Uterus (tissue), 4 donors: ENCODE measurements around the gene SLC2A11. TPM values are rescaled to one million over a fixed set of nuclear protein-coding genes. Genes with fewer than 3 reads are reported as not detected.

Experiments
- DNase-seq, 2 donors: peaks; one replicate each; pipeline ENCODE4 v3.0.0-alpha.2; 2019 to 2020
- H3K27ac ChIP-seq, 2 donors: fragments of 200-600 bp; sonication (generic); 1 replicate in 1 of 2; 2 replicates in 1 of 2; pipeline ENCODE4 v1.5.1; 2016 to 2018
- H3K27me3 ChIP-seq, 2 donors: fragments of 200-600 bp; sonication (generic); one replicate each; pipeline ENCODE4 v1.5.1; 2018 to 2019; ENCODE audit warnings: control low read depth in 1 of 2
- H3K36me3 ChIP-seq, 2 donors: fragments of 200-600 bp; sonication (generic); one replicate each; pipeline ENCODE4 v1.5.1; 2019; ENCODE audit warnings: control low read depth in 1 of 2
- H3K4me1 ChIP-seq, 2 donors: fragments of 200-600 bp; sonication (generic); one replicate each; pipeline ENCODE4 v1.5.1; 2018 to 2019; ENCODE audit warnings: control low read depth in 1 of 2
- H3K4me3 ChIP-seq, 2 donors: fragments of 200-600 bp; sonication (generic); 1 replicate in 1 of 2; 2 replicates in 1 of 2; pipeline ENCODE4 v1.5.1; 2018 to 2019; ENCODE audit warnings: mild to moderate bottlenecking in 1 of 2
- H3K9me3 ChIP-seq, 2 donors: fragments of 200-600 bp; sonication (generic); one replicate each; pipeline ENCODE4 v1.5.1; 2019; ENCODE audit warnings: control low read depth in 1 of 2
- CTCF ChIP-seq, 4 experiments: fragments of 200-600 bp in 2 of 4; fragments of 450-650 bp in 2 of 4; sonication (generic) in 2 of 4; IDR thresholded peaks; one replicate each; pipeline ENCODE4 v1.5.1; 2016 to 2019; ENCODE audit warnings: antibody characterized with exemption in 4 of 4, mild to moderate bottlenecking in 2 of 4, moderate library complexity in 1 of 4
- POLR2A ChIP-seq, 2 donors: fragments of 450-650 bp; IDR thresholded peaks; one replicate each; pipeline ENCODE4 v1.6.1; 2016; ENCODE audit warnings: antibody characterized with exemption in 2 of 2, mild to moderate bottlenecking in 1 of 2, moderate library complexity in 1 of 2
- intact Hi-C: fragments of 100-400 bp; cut with DNase I; formaldehyde crosslinking; loops from one replicate; pipeline ENCODE4 v1.15.1; 2023; ENCODE audit warnings: low total_unique reads
- total RNA-seq, 4 donors: library from RNA; depleted of rRNA in 3 of 4; stranded (reverse); fragments of >200 nt in 3 of 4; gene quantifications; one replicate each; pipeline versions ENCODE4 v1.1.0 to v1.2.4, GENCODE V29; 2014 to 2023
- donor health status: DM: yes; HTN: yes; CAD: no.

SLC2A11 gene
- total RNA-seq, 4 donors from 2014 or later, result under 0.01 to 63.3 (median 15.0) TPM

GRCh38 chr22:23834793-23835483, 22.7 kb upstream of the SLC2A11 start:
- Histone ChIP-seq H3K9me3 (no peaks in the 10 kb centered on the region), H3K27me3 (no peaks in the 10 kb centered on the region), H3K36me3 (no peaks in the 10 kb centered on the region), H3K4me1 (peaks cover 0 to 15% of the 10 kb centered on the region in 2 donors), H3K4me3 (no peak overlapping the region), H3K27ac (no peak overlapping the region)
- peak in 1 of 2 donors; percentile 12 for DNase-seq
- intact Hi-C loops, result no loop called here
- TF ChIP-seq POLR2A (IDR thresholded peaks at IDR 0.05) (no peak), CTCF (IDR thresholded peaks at IDR 0.05) (no peak)

- no peaks in the 10 kb centered on the region for H3K36me3 ChIP-seq
- intact Hi-C loops, result no loop called here
- no peaks in the 10 kb centered on the region for H3K27me3 ChIP-seq
- no peak overlapping the region for H3K4me3 ChIP-seq
- H3K9me3 ChIP-seq, result no peaks in the 10 kb centered on the region
- DNase-seq, result no peak
- H3K4me1 ChIP-seq, result peaks cover 0 to 15% of the 10 kb centered on the region in 2 donors
- TF ChIP-seq CTCF (IDR thresholded peaks at IDR 0.05) (no peak), POLR2A (IDR thresholded peaks at IDR 0.05) (no peak)
- H3K27ac ChIP-seq, result no peak overlapping the region
Measured at GRCh38 chr22:23835484-23836144, 22.1 kb upstream of the SLC2A11 start.

- no peaks in the 10 kb centered on the region for H3K9me3 ChIP-seq
- intact Hi-C loops, result no loop called here
- H3K36me3 ChIP-seq, result no peaks in the 10 kb centered on the region
- TF ChIP-seq CTCF (IDR thresholded peaks at IDR 0.05), result no peak
- no peak for TF ChIP-seq POLR2A (IDR thresholded peaks at IDR 0.05)
- DNase-seq, result no peak
- no peak overlapping the region for H3K27ac ChIP-seq
- no peak overlapping the region for H3K4me3 ChIP-seq
- no peaks in the 10 kb centered on the region for H3K27me3 ChIP-seq
- peaks cover 0 to 15% of the 10 kb centered on the region in 2 donors for H3K4me1 ChIP-seq
Measured at GRCh38 chr22:23836281-23836680, 21.4 kb upstream of the SLC2A11 start.

- Histone ChIP-seq H3K9me3 (no peaks in the 10 kb centered on the region), H3K4me3 (no peak overlapping the region), H3K27ac (no peak overlapping the region), H3K36me3 (no peaks in the 10 kb centered on the region), H3K27me3 (no peaks in the 10 kb centered on the region), H3K4me1 (peaks cover 0 to 15% of the 10 kb centered on the region in 2 donors)
- no peak for DNase-seq
- intact Hi-C loops, result no loop called here
- TF ChIP-seq POLR2A (IDR thresholded peaks at IDR 0.05), result no peak
- no peak for TF ChIP-seq CTCF (IDR thresholded peaks at IDR 0.05)
Measured at GRCh38 chr22:23836692-23837495, 20.8 kb upstream of the SLC2A11 start.

- TF ChIP-seq POLR2A (IDR thresholded peaks at IDR 0.05) (no peak), CTCF (IDR thresholded peaks at IDR 0.05) (no peak)
- H3K27ac ChIP-seq, result no peak overlapping the region
- H3K4me3 ChIP-seq, result no peak overlapping the region
- no peaks in the 10 kb centered on the region for H3K9me3 ChIP-seq
- no peak for DNase-seq
- peaks cover 0 to 15% of the 10 kb centered on the region in 2 donors for H3K4me1 ChIP-seq
- H3K36me3 ChIP-seq, result no peaks in the 10 kb centered on the region
- no peaks in the 10 kb centered on the region for H3K27me3 ChIP-seq
- intact Hi-C loops, result no loop called here
Measured at GRCh38 chr22:23837496-23837859, 20.2 kb upstream of the SLC2A11 start.
